ENCODE data around the gene DNAJB2. TPM values are rescaled to one million over a fixed set of nuclear protein-coding genes. Genes with fewer than 3 reads are reported as not detected.

Gene DNAJB2
- total RNA-seq, 1 donor from 2014 or later = 60.0 TPM

DNA sequence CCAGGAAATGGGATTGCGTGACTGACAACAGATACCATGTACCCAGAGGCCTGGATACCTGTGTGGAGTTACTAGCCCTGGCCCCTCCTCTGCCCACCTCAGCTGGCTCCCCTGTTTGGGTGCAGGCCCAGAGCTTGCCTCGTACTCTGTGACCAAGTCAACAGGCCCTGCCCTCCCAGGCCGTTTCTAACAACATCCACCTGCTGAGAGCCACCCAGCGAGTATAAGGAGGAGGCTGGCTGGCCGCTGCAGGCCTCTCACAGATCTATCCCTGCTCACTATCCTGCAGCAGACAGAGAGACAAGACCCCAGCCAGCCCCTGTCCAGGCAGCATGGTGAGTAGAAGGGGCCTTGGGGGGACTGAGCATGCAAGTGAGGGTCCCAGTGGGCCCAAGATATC, 12.9 kb upstream of the DNAJB2 start:
- DNase-seq (ENCODE audit: low read depth) (no peak), FAIRE-seq (no peak)
- TF ChIP-seq, protein P1, sequence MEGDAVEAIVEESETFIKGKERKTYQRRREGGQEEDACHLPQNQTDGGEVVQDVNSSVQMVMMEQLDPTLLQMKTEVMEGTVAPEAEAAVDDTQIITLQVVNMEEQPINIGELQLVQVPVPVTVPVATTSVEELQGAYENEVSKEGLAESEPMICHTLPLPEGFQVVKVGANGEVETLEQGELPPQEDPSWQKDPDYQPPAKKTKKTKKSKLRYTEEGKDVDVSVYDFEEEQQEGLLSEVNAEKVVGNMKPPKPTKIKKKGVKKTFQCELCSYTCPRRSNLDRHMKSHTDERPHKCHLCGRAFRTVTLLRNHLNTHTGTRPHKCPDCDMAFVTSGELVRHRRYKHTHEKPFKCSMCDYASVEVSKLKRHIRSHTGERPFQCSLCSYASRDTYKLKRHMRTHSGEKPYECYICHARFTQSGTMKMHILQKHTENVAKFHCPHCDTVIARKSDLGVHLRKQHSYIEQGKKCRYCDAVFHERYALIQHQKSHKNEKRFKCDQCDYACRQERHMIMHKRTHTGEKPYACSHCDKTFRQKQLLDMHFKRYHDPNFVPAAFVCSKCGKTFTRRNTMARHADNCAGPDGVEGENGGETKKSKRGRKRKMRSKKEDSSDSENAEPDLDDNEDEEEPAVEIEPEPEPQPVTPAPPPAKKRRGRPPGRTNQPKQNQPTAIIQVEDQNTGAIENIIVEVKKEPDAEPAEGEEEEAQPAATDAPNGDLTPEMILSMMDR (IDR thresholded peaks at IDR 0.05; ENCODE audit: insufficient read depth, low read length, severe bottlenecking) = no peak
- Histone ChIP-seq H3K4me3 (ENCODE audit: low read depth, low read length) (no peak overlapping the region), H3K27me3 (ENCODE audit: control insufficient read depth, insufficient read depth, low read length) (no peaks in the 10 kb centered on the region), H3K36me3 (ENCODE audit: control insufficient read depth, insufficient read depth, low read length) (no peaks in the 10 kb centered on the region)

DNA sequence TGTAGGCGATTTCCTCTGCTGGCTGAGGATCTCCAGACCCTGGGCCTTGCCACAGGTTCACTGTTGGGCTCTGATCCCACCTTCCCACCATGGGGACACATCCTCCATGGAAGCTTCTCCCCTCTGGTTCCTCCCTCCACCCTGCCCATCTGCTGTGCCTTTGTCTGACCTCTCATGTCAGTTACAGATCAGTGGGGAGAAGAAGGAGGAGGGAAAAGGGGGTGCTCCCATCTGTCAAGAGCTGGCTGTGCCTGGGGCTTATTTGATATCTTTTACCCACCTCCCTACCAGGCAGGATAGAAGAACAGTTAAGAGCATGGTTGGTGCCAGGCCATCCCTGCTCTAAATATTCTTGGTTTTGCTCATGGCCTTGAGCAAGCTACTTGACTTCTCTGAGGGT, 12.3 kb upstream of the DNAJB2 start:
- no peak for FAIRE-seq
- Histone ChIP-seq H3K36me3 (ENCODE audit: control insufficient read depth, insufficient read depth, low read length) (no peaks in the 10 kb centered on the region), H3K27me3 (ENCODE audit: control insufficient read depth, insufficient read depth, low read length) (no peaks in the 10 kb centered on the region), H3K4me3 (ENCODE audit: low read depth, low read length) (no peak overlapping the region)
- TF ChIP-seq, protein P1 (IDR thresholded peaks at IDR 0.05; ENCODE audit: insufficient read depth, low read length, severe bottlenecking) = no peak
- DNase-seq (ENCODE audit: low read depth) = no peak

DNA sequence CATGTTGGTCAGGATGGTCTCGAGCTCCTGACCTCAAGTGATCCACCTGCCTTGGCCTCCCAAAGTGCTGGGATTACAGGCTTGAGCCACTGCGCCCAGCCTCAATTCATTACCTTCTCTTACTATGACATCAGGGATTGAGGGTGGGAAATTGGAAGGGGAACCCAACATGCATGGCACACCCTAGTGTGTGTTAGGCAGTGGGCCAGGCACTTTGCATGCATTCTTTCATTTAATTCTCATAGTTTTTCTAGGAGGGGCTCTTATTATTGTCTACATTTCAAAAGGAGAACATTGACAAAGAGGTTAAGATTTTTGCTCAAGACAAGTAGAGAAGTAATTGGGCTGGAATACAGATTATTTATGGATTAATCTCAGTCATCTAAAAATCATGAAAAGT, 10.9 kb upstream of the DNAJB2 start:
- DNase-seq (ENCODE audit: low read depth) (no peak), FAIRE-seq (no peak)
- no peak overlapping the region for H3K4me3 ChIP-seq (ENCODE audit: low read depth, low read length)
- TF ChIP-seq, protein P1 (IDR thresholded peaks at IDR 0.05; ENCODE audit: insufficient read depth, low read length, severe bottlenecking) = no peak
- H3K36me3 ChIP-seq (ENCODE audit: control insufficient read depth, insufficient read depth, low read length) = no peaks in the 10 kb centered on the region
- no peaks in the 10 kb centered on the region for H3K27me3 ChIP-seq (ENCODE audit: control insufficient read depth, insufficient read depth, low read length)

DNA sequence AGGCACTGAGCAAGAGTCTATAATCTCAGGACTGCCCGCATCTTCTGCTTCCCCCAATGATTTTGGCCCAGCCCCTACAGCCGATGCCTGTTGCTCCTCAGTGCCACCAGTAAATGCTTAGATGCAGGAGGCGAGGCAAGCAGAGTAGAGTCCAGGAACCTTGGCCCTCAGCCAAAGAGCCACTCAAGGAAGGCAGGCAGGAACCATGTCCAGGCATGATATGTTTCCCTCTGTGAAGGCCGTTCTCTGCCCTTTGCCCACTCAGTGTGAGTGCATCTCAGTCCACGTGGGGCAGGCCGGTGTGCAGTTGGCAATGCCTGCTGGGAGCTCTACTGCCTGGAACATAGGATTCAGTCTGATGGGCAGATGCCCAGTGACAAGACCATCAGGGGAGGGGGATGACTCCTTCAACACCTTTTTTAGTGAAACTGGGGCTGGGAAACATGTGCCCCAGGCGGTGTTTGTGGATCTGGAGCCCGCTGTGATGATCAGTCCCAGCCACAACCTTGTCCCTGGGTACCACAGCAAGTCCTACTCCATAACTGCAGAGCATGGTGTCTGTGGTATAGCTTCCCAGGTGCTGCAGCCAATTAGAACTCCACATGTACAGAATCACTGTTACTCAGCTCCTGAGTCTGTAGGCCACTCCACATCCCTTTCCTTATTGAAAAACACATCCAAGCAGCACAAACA, 9.7 kb upstream of the DNAJB2 start:
- Histone ChIP-seq H3K36me3 (ENCODE audit: control insufficient read depth, insufficient read depth, low read length) (no peaks in the 10 kb centered on the region), H3K4me3 (ENCODE audit: low read depth, low read length) (no peak overlapping the region), H3K27me3 (ENCODE audit: control insufficient read depth, insufficient read depth, low read length) (no peaks in the 10 kb centered on the region)
- peak; percentile 87 for FAIRE-seq
- DNase-seq (ENCODE audit: low read depth) = peak; percentile 84
- TF ChIP-seq, protein P1 (IDR thresholded peaks at IDR 0.05; ENCODE audit: insufficient read depth, low read length, severe bottlenecking) = no peak

DNA sequence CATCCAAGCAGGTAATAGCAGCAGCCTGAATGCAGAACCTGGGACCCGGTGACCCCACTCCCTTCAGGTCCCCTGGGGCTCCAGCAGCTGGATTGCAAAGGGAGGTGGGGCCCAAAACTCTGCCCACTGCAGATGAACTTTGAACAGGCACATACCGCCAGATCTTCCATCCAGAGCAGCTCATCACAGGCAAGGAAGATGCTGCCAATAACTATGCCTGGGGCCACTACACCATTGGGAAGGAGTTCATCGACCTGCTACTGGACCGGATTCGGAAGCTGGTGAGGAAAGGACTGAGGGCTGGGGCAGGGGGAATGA, 9.2 kb upstream of the DNAJB2 start:
- Histone ChIP-seq H3K36me3 (ENCODE audit: control insufficient read depth, insufficient read depth, low read length) (no peaks in the 10 kb centered on the region), H3K4me3 (ENCODE audit: low read depth, low read length) (no peak overlapping the region), H3K27me3 (ENCODE audit: control insufficient read depth, insufficient read depth, low read length) (no peaks in the 10 kb centered on the region)
- TF ChIP-seq, protein P1 (IDR thresholded peaks at IDR 0.05; ENCODE audit: insufficient read depth, low read length, severe bottlenecking) = no peak
- FAIRE-seq = no peak
- no peak for DNase-seq (ENCODE audit: low read depth)

DNA sequence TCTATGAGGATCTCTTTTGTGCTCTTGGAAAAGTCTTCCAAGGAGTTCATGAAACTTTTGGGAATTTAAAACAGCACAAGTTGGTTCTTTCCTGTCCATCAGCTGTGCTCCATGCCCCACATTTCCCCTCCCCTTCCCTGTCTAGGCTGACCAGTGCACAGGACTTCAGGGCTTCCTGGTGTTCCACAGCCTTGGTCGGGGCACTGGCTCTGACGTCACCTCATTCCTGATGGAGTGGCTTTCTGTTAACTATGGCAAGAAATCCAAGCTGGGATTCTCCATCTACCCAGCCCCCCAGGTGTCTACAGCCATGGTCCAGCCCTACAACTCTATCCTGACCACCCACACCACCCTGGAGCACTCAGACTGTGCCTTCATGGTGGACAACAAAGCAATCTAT, 8.1 kb upstream of the DNAJB2 start:
- no peaks in the 10 kb centered on the region for H3K27me3 ChIP-seq (ENCODE audit: control insufficient read depth, insufficient read depth, low read length)
- no peak overlapping the region for H3K4me3 ChIP-seq (ENCODE audit: low read depth, low read length)
- TF ChIP-seq, protein P1 (IDR thresholded peaks at IDR 0.05; ENCODE audit: insufficient read depth, low read length, severe bottlenecking) = no peak
- FAIRE-seq (no peak), DNase-seq (ENCODE audit: low read depth) (no peak)
- no peaks in the 10 kb centered on the region for H3K36me3 ChIP-seq (ENCODE audit: control insufficient read depth, insufficient read depth, low read length)
